H1 (cell line): ENCODE results near the gene SH3RF2. TPM values are rescaled to one million over a fixed set of nuclear protein-coding genes. Genes with fewer than 3 reads are reported as not detected.

ENCODE experiments used
- CTCF ChIA-PET: fragments of 300-600 bp; sonication (Branson Sonifier 250); formaldehyde crosslinking; loops from one replicate; lab custom pipeline; 2021; ENCODE audit not compliant: partially characterized antibody; lab: Charles Lee
- POLR2A ChIA-PET: fragments of 300-600 bp; sonication (Branson Sonifier 250); formaldehyde crosslinking; loops from one replicate; lab custom pipeline; 2021; ENCODE audit warnings: inconsistent platforms; ENCODE audit not compliant: partially characterized antibody; lab: Charles Lee
- DNase-seq, 2 experiments: peaks; one replicate each; pipeline versions ENCODE4 v3.0.0 to v3.0.0-alpha.2; 2010 to 2022; ENCODE audit warnings: low spot score in 2 of 2, low read depth in 1 of 2, mixed read lengths in 1 of 2
- FAIRE-seq: peaks from 2 replicates; lab custom pipeline; 2011; peaks lifted over from hg19 to GRCh38; lab: Jason Lieb, UNC
- H2AFZ ChIP-seq: 2 replicates; pipeline ENCODE4 v1.8.1; 2012; ENCODE audit warnings: low read length, inconsistent platforms
- H2AK5ac ChIP-seq: 2 replicates; pipeline ENCODE4 v1.6.1; 2013; ENCODE audit warnings: low read depth, low read length
- H2BK120ac ChIP-seq: replicated peaks from 2 replicates; pipeline ENCODE3; 2013; ENCODE audit warnings: low read depth, low read length, inconsistent platforms
- H2BK12ac ChIP-seq: 2 replicates; pipeline ENCODE4 v1.6.1; 2013; ENCODE audit warnings: low read depth, low read length
- H2BK15ac ChIP-seq: 2 replicates; pipeline ENCODE4 v1.6.1; 2013; ENCODE audit warnings: low read length
- H2BK20ac ChIP-seq: 2 replicates; pipeline ENCODE4 v1.6.1; 2013; ENCODE audit warnings: low read length
- H2BK5ac ChIP-seq: 2 replicates; pipeline ENCODE4 v1.6.1; 2013; ENCODE audit warnings: low read depth, low read length
- H3K14ac ChIP-seq: 2 replicates; pipeline ENCODE4 v1.6.1; 2013; ENCODE audit warnings: inconsistent platforms; ENCODE audit not compliant: insufficient read length
- H3K18ac ChIP-seq: 2 replicates; pipeline ENCODE4 v1.6.1; 2013; ENCODE audit warnings: low read length; ENCODE audit errors: extremely low read depth
- H3K23ac ChIP-seq: 2 replicates; pipeline ENCODE4 v1.6.1; 2013; ENCODE audit warnings: inconsistent platforms; ENCODE audit not compliant: insufficient read length
- H3K23me2 ChIP-seq: 2 replicates; pipeline ENCODE4 v1.6.1; 2013; ENCODE audit warnings: low read depth, low read length
- H3K27ac ChIP-seq: 2 replicates; pipeline ENCODE4 v1.6.1; 2011; ENCODE audit warnings: low read depth, low read length, inconsistent platforms
- H3K27me3 ChIP-seq, 4 experiments: replicated peaks in 1 of 4; 1 replicate in 1 of 4; 2 replicates in 3 of 4; pipeline versions ENCODE4 v1.6.1 to v1.8.1; 2011 to 2013; ENCODE audit warnings: low read length in 3 of 4, mild to moderate bottlenecking in 3 of 4, inconsistent platforms in 2 of 4, mixed read lengths in 2 of 4, moderate library complexity in 1 of 4; ENCODE audit not compliant: control insufficient read depth in 3 of 4, insufficient read depth in 3 of 4; ENCODE audit errors: extremely low read depth in 1 of 4
- H3K36me3 ChIP-seq, 4 experiments: 2 replicates each; pipeline versions ENCODE4 v1.6.1 to v1.8.1; 2011 to 2013; ENCODE audit warnings: mild to moderate bottlenecking in 4 of 4, low read length in 3 of 4, moderate library complexity in 2 of 4, control low read depth in 1 of 4, inconsistent platforms in 1 of 4; ENCODE audit not compliant: insufficient read depth in 4 of 4, control insufficient read depth in 2 of 4
- H3K4ac ChIP-seq: replicated peaks from 2 replicates; pipeline ENCODE3; 2013; ENCODE audit warnings: low read length, low read depth, mixed read lengths, inconsistent platforms; ENCODE audit not compliant: insufficient read length
- H3K4me1 ChIP-seq, 4 experiments: replicated peaks in 1 of 4; 1 replicate in 1 of 4; 2 replicates in 3 of 4; pipeline versions ENCODE4 v1.6.1 to v1.8.1; 2011 to 2013; ENCODE audit warnings: low read length in 3 of 4, inconsistent platforms in 2 of 4, mixed read lengths in 1 of 4; ENCODE audit not compliant: insufficient read depth in 4 of 4, control insufficient read depth in 3 of 4
- H3K4me2 ChIP-seq, 2 experiments: 2 replicates each; pipeline versions ENCODE4 v1.6.1 to v1.8.1; 2011 to 2013; ENCODE audit warnings: low read depth in 2 of 2, low read length in 2 of 2, control low read depth in 1 of 2, inconsistent platforms in 1 of 2, mild to moderate bottlenecking in 1 of 2; ENCODE audit not compliant: insufficient read depth in 1 of 2
- H3K4me3 ChIP-seq, 4 experiments: fragments of 200-600, 300-600 bp in 1 of 4; sonication (generic), shearing (Covaris generic), sonication (Bioruptor Twin) in 1 of 4; 2 replicates each; pipeline versions ENCODE4 v1.5.1 to v1.8.1; 2011 to 2016; ENCODE audit warnings: low read length in 4 of 4, low read depth in 3 of 4, control low read depth in 2 of 4, inconsistent platforms in 2 of 4, mild to moderate bottlenecking in 2 of 4, mixed read lengths in 1 of 4, moderate library complexity in 1 of 4; ENCODE audit not compliant: insufficient read depth in 2 of 4; ENCODE audit errors: extremely low read depth in 1 of 4
- H3K56ac ChIP-seq: replicated peaks from 2 replicates; pipeline ENCODE3; 2013; ENCODE audit warnings: low read depth, mild to moderate bottlenecking, mixed read lengths, low read length, inconsistent platforms; ENCODE audit not compliant: insufficient read length
- H3K79me1 ChIP-seq: 2 replicates; pipeline ENCODE4 v1.6.1; 2013; ENCODE audit warnings: low read depth, low read length, control low read depth
- H3K79me2 ChIP-seq, 2 experiments: 2 replicates each; pipeline versions ENCODE4 v1.6.1 to v1.8.1; 2012 to 2013; ENCODE audit warnings: low read length in 2 of 2, mild to moderate bottlenecking in 2 of 2, inconsistent platforms in 1 of 2; ENCODE audit not compliant: insufficient read depth in 2 of 2, control insufficient read depth in 1 of 2
- H3K9ac ChIP-seq, 4 experiments: replicated peaks in 1 of 4; 1 replicate in 1 of 4; 2 replicates in 3 of 4; pipeline versions ENCODE4 v1.6.1 to v1.8.1; 2011 to 2013; ENCODE audit warnings: low read depth in 3 of 4, low read length in 3 of 4, control low read depth in 2 of 4, mild to moderate bottlenecking in 2 of 4, moderate library complexity in 2 of 4, inconsistent platforms in 1 of 4; ENCODE audit errors: extremely low read depth in 1 of 4
- H3K9me3 ChIP-seq, 2 experiments: 2 replicates each; pipeline versions ENCODE4 v1.6.1 to v1.8.1; 2012 to 2013; ENCODE audit warnings: mild to moderate bottlenecking in 2 of 2, moderate library complexity in 2 of 2, control low read depth in 1 of 2, inconsistent platforms in 1 of 2, low read depth in 1 of 2, low read length in 1 of 2, mixed read lengths in 1 of 2; ENCODE audit not compliant: insufficient read depth in 2 of 2
- H4K20me1 ChIP-seq, 2 experiments: replicated peaks in 1 of 2; 2 replicates each; pipeline versions ENCODE3 to v1.8.1; 2011 to 2013; ENCODE audit warnings: inconsistent platforms in 2 of 2, low read length in 2 of 2, mild to moderate bottlenecking in 1 of 2; ENCODE audit not compliant: insufficient read depth in 2 of 2, control insufficient read depth in 1 of 2
- H4K5ac ChIP-seq: 2 replicates; pipeline ENCODE4 v1.6.1; 2013; ENCODE audit warnings: low read length, low read depth, mixed read lengths, inconsistent platforms; ENCODE audit not compliant: insufficient read length
- H4K8ac ChIP-seq: 2 replicates; pipeline ENCODE4 v1.8.0; 2013; ENCODE audit warnings: mild to moderate bottlenecking, moderate library complexity, low read length, inconsistent platforms; ENCODE audit not compliant: insufficient read depth; ENCODE audit errors: extremely low read depth
- H4K91ac ChIP-seq: replicated peaks from 2 replicates; pipeline ENCODE3; 2013; ENCODE audit warnings: low read length, mixed read lengths, inconsistent platforms; ENCODE audit not compliant: insufficient read length
- ATF3 ChIP-seq: IDR thresholded peaks from 2 replicates; pipeline ENCODE4 v1.6.1; 2011; ENCODE audit warnings: low read depth, mild to moderate bottlenecking, low read length; ENCODE audit not compliant: insufficient read depth
- CBX5 ChIP-seq: fragments of 300-800, 300-1000 bp; sonication (generic); IDR thresholded peaks from 2 replicates; pipeline ENCODE4 v1.7.1; 2016; ENCODE audit warnings: antibody characterized with exemption, low read length, low read depth
- EGR1 ChIP-seq: IDR thresholded peaks from 2 replicates; pipeline ENCODE4 v1.6.1; 2011; ENCODE audit warnings: low read depth, low read length, borderline replicate concordance
- EZH2 ChIP-seq: fragments of 200-600 bp; sonication (generic); IDR thresholded peaks from 2 replicates; pipeline ENCODE4 v1.7.1; 2012; ENCODE audit warnings: low read depth, mild to moderate bottlenecking, moderate library complexity, low read length, inconsistent platforms; ENCODE audit not compliant: severe bottlenecking
- PHF8 ChIP-seq: fragments of 200-600 bp; sonication (generic); conservative IDR thresholded peaks from 2 replicates; pipeline ENCODE4 v1.7.1; 2012; ENCODE audit warnings: low read depth, mild to moderate bottlenecking, inconsistent platforms, low read length, moderate library complexity
- RFX5 ChIP-seq: IDR thresholded peaks from 2 replicates; pipeline ENCODE4 v1.6.1; 2011; ENCODE audit warnings: low read depth, low read length, improper control_type of control experiment, borderline replicate concordance
- SIX5 ChIP-seq: IDR thresholded peaks from 2 replicates; pipeline ENCODE4 v1.6.1; 2011; ENCODE audit warnings: mild to moderate bottlenecking, low read depth, low read length
- TCF12 ChIP-seq: IDR thresholded peaks from 2 replicates; pipeline ENCODE4 v1.6.1; 2011; ENCODE audit warnings: low read depth, mild to moderate bottlenecking, low read length
- TEAD4 ChIP-seq: IDR thresholded peaks from 2 replicates; pipeline ENCODE4 v1.6.1; 2012; ENCODE audit warnings: low read depth, low read length, inconsistent platforms, mixed read lengths
- USF2 ChIP-seq: IDR thresholded peaks from 2 replicates; pipeline ENCODE4 v1.6.1; 2011; ENCODE audit warnings: low read length, improper control_type of control experiment
- WGBS, 2 experiments: shearing (Covaris generic) in 1 of 2; methylation state at CpG; one replicate each; pipeline versions ENCODE4 v1.1.6 to v1.1.7; 2013 to 2015; ENCODE audit warnings: low lambda C conversion rate in 2 of 2, mixed read lengths in 2 of 2, inconsistent platforms in 1 of 2, low coverage in 1 of 2, missing lambda C conversion rate in 1 of 2; ENCODE audit not compliant: insufficient replicate concordance in 2 of 2, insufficient coverage in 1 of 2, insufficient read length in 1 of 2; ENCODE audit errors: extremely low coverage in 1 of 2, missing lambda C conversion rate in 1 of 2; 5-methylcytosine and 5-hydroxymethylcytosine counted together
- polyA plus RNA-seq, 7 experiments: library from polyadenylated mRNA; depleted of rRNA in 3 of 7; stranded (reverse) in 5 of 7; unstranded in 2 of 7; fragments of >200 nt in 5 of 7; fragments of 200-250 nt in 2 of 7; gene quantifications; 1 replicate in 5 of 7; 2 replicates in 1 of 7; 4 replicates in 1 of 7; pipeline versions ENCODE4 v1.2.1 to v1.2.3, GENCODE V29; 2011 to 2013; ENCODE audit warnings: missing spikeins in 2 of 7, mixed read lengths in 2 of 7
- total RNA-seq: library from RNA; stranded (reverse); fragmentation: NEBNext Ultra II Directional; extraction: Animal tissue kit (Norgen Biotek cat#: 25700); gene quantifications from 2 replicates; pipeline ENCODE4 v1.2.1, GENCODE V29; 2021

SH3RF2 gene
- total and polyA plus RNA-seq, 2 of the 8 experiments (the other 6 are each of a cell fraction or from before 2014, with no cell fraction given), result 0.80 to 0.95 TPM

- CTCF ChIA-PET, result interaction anchor here (0.5 to 5.9 kb wide), 21 partner anchors 8 to 738 kb away, joined by 3 to 54 read pairs (median 3); no protein-coding TSS in a partner anchor
- POLR2A ChIA-PET, result interaction anchor here (1.3 kb wide), 1 partner anchor 10 kb away, joined by 4 read pairs; no protein-coding TSS in a partner anchor
- H3K4me2 ChIP-seq, result no peak overlapping the region
- TF ChIP-seq TCF12 (no peak), TEAD4 (no peak), ATF3 (no peak), EGR1 (no peak), RFX5 (no peak), CBX5 (no peak), PHF8 (no peak), USF2 (no peak), SIX5 (no peak), EZH2 (no peak)
Measured at GRCh38 chr5:145979270-145980223, 43.2 kb downstream of the SH3RF2 start.

More at GRCh38 chr5:145979270-145980223, 43.2 kb downstream of the SH3RF2 start:
- no peaks in the 10 kb centered on the region for H3K9me3 ChIP-seq
- no peaks in the 10 kb centered on the region for H3K79me2 ChIP-seq
- H2BK5ac ChIP-seq, result no peak overlapping the region
- WGBS, 2 experiments, result 88% methylated on average over 7 of the region's 7 CpGs; no CpG with 5 or more reads in 1 of the 2 experiments
- H2BK15ac ChIP-seq, result no peak overlapping the region
- no peak overlapping the region for H3K56ac ChIP-seq
- no peak overlapping the region for H2BK12ac ChIP-seq
- no peak overlapping the region for H3K4me3 ChIP-seq
- no peak overlapping the region for H2BK120ac ChIP-seq
- no peaks in the 10 kb centered on the region for H3K23me2 ChIP-seq
- H3K27ac ChIP-seq, result no peak overlapping the region
- H3K36me3 ChIP-seq, result no peaks in the 10 kb centered on the region
- no peak overlapping the region for H2BK20ac ChIP-seq
- no peaks in the 10 kb centered on the region for H4K20me1 ChIP-seq
- H3K4ac ChIP-seq, result no peak overlapping the region
- H4K91ac ChIP-seq, result no peak overlapping the region
- no peaks in the 10 kb centered on the region for H3K79me1 ChIP-seq
- no peak overlapping the region for H3K9ac ChIP-seq
- peaks cover 0 to 10% (median 5%) of the 10 kb centered on the region in 4 experiments; a peak in 3 of 7 replicates for H3K4me1 ChIP-seq
- no peak overlapping the region for H3K18ac ChIP-seq
- H2AK5ac ChIP-seq, result no peak overlapping the region
- no peak overlapping the region for H4K5ac ChIP-seq
- no peak overlapping the region for H4K8ac ChIP-seq
- H2AFZ ChIP-seq, result no peak overlapping the region
- DNase-seq, result no peak
- H3K23ac ChIP-seq, result no peak overlapping the region
- no peaks in the 10 kb centered on the region for H3K27me3 ChIP-seq
- no peak overlapping the region for H3K14ac ChIP-seq
- no peak for FAIRE-seq
